K562 (cell line): ENCODE results near the gene MTMR6. TPM values are rescaled to one million over a fixed set of nuclear protein-coding genes. Genes with fewer than 3 reads are reported as not detected.

Source experiments
- ATAC-seq: fragments of 200-7000 bp; cut with Tn5 transposase; 3 replicates; pipeline ENCODE4 v1.9.1; 2020; ENCODE audit warnings: moderate library complexity
- BruUV-seq: library from RNA; stranded (reverse); fragments of 400-500 nt; replicated peaks from 2 replicates; lab custom pipeline; 2021; lab: Mats Ljungman, UMichigan
- CTCF ChIA-PET: fragments of 300-600 bp; formaldehyde crosslinking; extraction: SDS; loops from one replicate; lab custom pipeline; 2021; ENCODE audit warnings: low intra/inter-chr PET ratio; lab: Yijun Ruan, JAX
- POLR2A ChIA-PET: fragments of 300-600, 350-650 bp; sonication (Branson Sonifier 250); formaldehyde crosslinking; extraction: SDS; loops from one replicate; lab custom pipeline; 2021; ENCODE audit warnings: antibody characterized with exemption, inconsistent platforms; lab: Yijun Ruan, JAX
- DNase-seq, 4 experiments: peaks; one replicate each; pipeline versions ENCODE4 v3.0.0 to v3.0.0-alpha.2; 2011 to 2018; ENCODE audit warnings: low spot score in 3 of 4, mixed read lengths in 3 of 4; ENCODE audit errors: extremely low read depth in 1 of 4
- FAIRE-seq: peaks from 2 replicates; lab custom pipeline; 2011; peaks lifted over from hg19 to GRCh38; lab: Jason Lieb, UNC
- H2AFZ ChIP-seq: 2 replicates; pipeline ENCODE4 v1.6.0; 2011; ENCODE audit warnings: low read depth, low read length, control low read depth, inconsistent platforms
- H3K27ac ChIP-seq: fragments of 200-600 bp; 3 replicates; pipeline ENCODE4 v1.8.0; 2011; ENCODE audit warnings: low read depth, mild to moderate bottlenecking, control low read depth, inconsistent platforms, low read length, moderate library complexity, mixed read lengths; ENCODE audit errors: extremely low read depth
- H3K27me3 ChIP-seq, 2 experiments: fragments of 300-600 bp in 1 of 2; 2 replicates in 1 of 2; 3 replicates in 1 of 2; pipeline versions ENCODE4 v1.6.0 to v1.8.0; 2011; ENCODE audit warnings: inconsistent platforms in 2 of 2, low read length in 2 of 2, mild to moderate bottlenecking in 1 of 2, mixed read lengths in 1 of 2, moderate library complexity in 1 of 2; ENCODE audit not compliant: control insufficient read depth in 2 of 2, insufficient read depth in 2 of 2
- H3K36me3 ChIP-seq: fragments of 300-600 bp; 3 replicates; pipeline ENCODE4 v1.8.0; 2011; ENCODE audit warnings: mild to moderate bottlenecking, low read length, inconsistent platforms; ENCODE audit not compliant: control insufficient read depth, insufficient read depth
- H3K4me1 ChIP-seq, 2 experiments: fragments of 200-600 bp in 1 of 2; replicated peaks in 1 of 2; 2 replicates in 1 of 2; 3 replicates in 1 of 2; pipeline versions ENCODE4 v1.5.1 to v1.8.0; 2011; ENCODE audit warnings: inconsistent platforms in 2 of 2, low read length in 2 of 2, mild to moderate bottlenecking in 1 of 2, mixed read lengths in 1 of 2, moderate library complexity in 1 of 2; ENCODE audit not compliant: control insufficient read depth in 2 of 2, insufficient read depth in 2 of 2
- H3K4me2 ChIP-seq: 2 replicates; pipeline ENCODE4 v1.6.1; 2011; ENCODE audit warnings: low read length, control low read depth, inconsistent platforms, mixed read lengths; ENCODE audit not compliant: insufficient read depth
- H3K4me3 ChIP-seq: fragments of 200-600 bp; sonication (generic), shearing (Covaris generic); 2 replicates; pipeline ENCODE4 v1.5.1; 2016; ENCODE audit warnings: control low read depth, inconsistent platforms
- H3K79me2 ChIP-seq: fragments of 200-600 bp; 3 replicates; pipeline ENCODE4 v1.8.0; 2011; ENCODE audit warnings: low read length, inconsistent platforms; ENCODE audit not compliant: control insufficient read depth, insufficient read depth
- H3K9ac ChIP-seq, 2 experiments: 2 replicates each; pipeline versions ENCODE4 v1.6.0 to v1.6.1; 2011; ENCODE audit warnings: low read depth in 2 of 2, low read length in 2 of 2, control low read depth in 1 of 2, inconsistent platforms in 1 of 2, mild to moderate bottlenecking in 1 of 2, mixed read lengths in 1 of 2; ENCODE audit not compliant: insufficient read depth in 1 of 2
- H3K9me1 ChIP-seq: one replicate; pipeline ENCODE4 v1.6.0; 2011; ENCODE audit warnings: inconsistent platforms, mild to moderate bottlenecking, low read length, moderate library complexity; ENCODE audit not compliant: control insufficient read depth, insufficient read depth
- H3K9me3 ChIP-seq: replicated peaks from 2 replicates; pipeline ENCODE4 v1.5.1; 2011; ENCODE audit warnings: low read depth, low read length, inconsistent platforms; ENCODE audit not compliant: control insufficient read depth, insufficient read depth
- H4K20me1 ChIP-seq: replicated peaks from 2 replicates; pipeline ENCODE4 v1.6.1; 2011; ENCODE audit warnings: low read length, inconsistent platforms, mixed read lengths; ENCODE audit not compliant: control insufficient read depth, insufficient read depth
- ATF7 ChIP-seq: fragments of 450-650 bp; IDR thresholded peaks from 2 replicates; pipeline ENCODE4 v1.7.1; 2014; ENCODE audit warnings: mild to moderate bottlenecking, moderate library complexity
- PML ChIP-seq: IDR thresholded peaks from 2 replicates; pipeline ENCODE4 v1.6.1; 2012; ENCODE audit warnings: low read length, inconsistent platforms
- SREBF2 ChIP-seq: sonication (generic); formaldehyde crosslinking; IDR thresholded peaks from 2 replicates; pipeline ENCODE4 v1.4.0; 2020; ENCODE audit warnings: mild to moderate bottlenecking, missing genetic modification reagents
- TCF7 ChIP-seq: sonication (generic); IDR thresholded peaks from 2 replicates; pipeline ENCODE4 v1.6.1; 2016; ENCODE audit warnings: antibody characterized with exemption, borderline replicate concordance
- ZNF347 ChIP-seq: fragments of 450-650 bp; formaldehyde crosslinking; IDR thresholded peaks from 2 replicates; pipeline ENCODE4 v1.4.0; 2020; ENCODE audit warnings: low read depth, mild to moderate bottlenecking, moderate library complexity
- ZNF354B ChIP-seq: fragments of 250-450 bp; sonication (Bioruptor Pico); IDR thresholded peaks from 2 replicates; pipeline ENCODE4 v1.4.0; 2020
- WGBS: fragments of 100-300 bp; shearing (Covaris generic); methylation state at CpG from one replicate; pipeline ENCODE4 v1.1.6; 2016; ENCODE audit warnings: low coverage, mixed read lengths; ENCODE audit not compliant: insufficient coverage; ENCODE audit errors: missing lambda C conversion rate; 5-methylcytosine and 5-hydroxymethylcytosine counted together
- in situ Hi-C: fragments of 300-500 bp; cut with MboI; formaldehyde crosslinking; loops from 4 replicates; pipeline ENCODE4 v1.15.0; 2018; ENCODE audit warnings: inconsistent platforms, mixed read lengths
- intact Hi-C: fragments of 100-400 bp; cut with micrococcal nuclease; formaldehyde crosslinking; loops from 2 replicates; pipeline ENCODE4 v1.14.2; 2022
- polyA plus RNA-seq, 8 experiments: library from polyadenylated mRNA; depleted of rRNA in 4 of 8; stranded (reverse) in 5 of 8; unstranded in 3 of 8; fragments of >200 nt; fragmentation: Nextera tagmentation in 2 of 8; fragmentation: Illumina TruSeq in 1 of 8; extraction: Ambion mirVana in 2 of 8; extraction: Trizol in 1 of 8; gene quantifications; 2 replicates each; pipeline versions ENCODE4 v1.2.1 to v1.2.3, GENCODE V29; 2011 to 2014; ENCODE audit warnings: inconsistent platforms in 1 of 8, missing spikeins in 1 of 8
- total RNA-seq, 7 experiments: library from RNA; depleted of rRNA in 6 of 7; stranded (reverse); fragments of >200 nt in 6 of 7; fragmentation: Illumina TruSeq in 2 of 7; extraction: Trizol in 2 of 7; gene quantifications; 2 replicates each; pipeline versions ENCODE4 v1.2.1 to v1.2.3, GENCODE V29; 2011 to 2021; ENCODE audit warnings: low replicate concordance in 1 of 7
- TF ChIP-seq, protein P1 (sequence below): fragments of 200-800 bp; sonication (Bioruptor generic); IDR thresholded peaks from 2 replicates; pipeline ENCODE4 v1.6.1; 2017; ENCODE audit warnings: missing genetic modification characterization, missing compliant biosample characterization

MTMR6 gene
- total and polyA plus RNA-seq, 9 of the 15 experiments (the other 6 are each of a cell fraction or from before 2014, with no cell fraction given) = 3.9 to 10.8 (median 7.7) TPM

DNA sequence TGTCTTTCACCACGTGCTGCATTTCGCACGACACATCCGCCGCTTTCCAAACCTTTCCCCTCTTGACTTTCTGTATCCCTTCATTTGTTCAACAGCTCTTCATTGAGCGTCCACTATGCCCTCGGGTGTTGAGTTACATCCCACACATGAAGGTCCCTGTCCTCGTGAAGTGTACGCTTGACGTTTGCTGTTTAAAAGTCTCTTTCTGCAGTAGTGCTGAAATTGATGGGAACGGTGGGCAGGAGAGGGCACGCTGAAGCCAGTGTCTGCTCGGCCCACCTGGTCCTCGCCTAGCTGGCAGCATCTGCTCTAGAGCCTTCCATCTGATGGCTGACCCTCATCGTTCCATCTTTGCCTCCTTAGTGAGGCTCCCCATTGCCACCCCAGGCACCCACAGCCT lies 59.6 kb downstream of the MTMR6 start (continued):
- TF ChIP-seq SREBF2 (CRISPR knock-in tag) = no peak
- no peak for TF ChIP-seq ZNF354B (CRISPR knock-in tag)
- no peak for TF ChIP-seq PML
- no peak for TF ChIP-seq ZNF347 (CRISPR knock-in tag)
- no peak for TF ChIP-seq TCF7
- no peak for TF ChIP-seq ATF7
- TF ChIP-seq, all 486 proteins: peak for 0

DNA sequence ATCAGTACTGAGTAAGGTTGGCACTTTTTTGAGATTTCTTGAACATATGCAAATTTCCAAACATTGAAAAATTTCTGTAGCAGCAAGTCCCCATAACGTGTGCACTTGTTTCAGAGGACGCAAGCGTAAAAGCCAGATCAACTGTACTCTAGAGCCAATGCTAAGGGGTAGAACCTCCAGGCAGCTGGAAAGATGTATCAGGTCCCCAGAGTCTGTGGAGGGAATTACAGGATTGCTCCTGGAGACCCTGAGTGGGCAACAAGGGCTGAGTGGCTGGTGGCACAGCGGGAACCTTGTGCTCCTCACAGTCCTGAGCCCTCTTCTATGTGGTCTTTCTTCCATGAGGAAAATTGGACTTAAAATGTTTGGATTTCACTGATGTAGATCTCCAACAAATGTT lies 61.3 kb downstream of the MTMR6 start:
- H3K4me3 ChIP-seq = no peak overlapping the region
- no peak for ATAC-seq
- CTCF ChIA-PET = no interaction called here
- H3K36me3 ChIP-seq = no peaks in the 10 kb centered on the region
- no peaks in the 10 kb centered on the region for H3K4me1 ChIP-seq
- no peak overlapping the region for H3K4me2 ChIP-seq
- no peaks in the 10 kb centered on the region for H3K9me3 ChIP-seq
- H4K20me1 ChIP-seq = no peaks in the 10 kb centered on the region
- intact Hi-C loops = no loop called here
- no peak overlapping the region for H3K27ac ChIP-seq
- in situ Hi-C loops = no loop called here
- TF ChIP-seq SREBF2 (CRISPR knock-in tag) = no peak
- TF ChIP-seq, protein P1, sequence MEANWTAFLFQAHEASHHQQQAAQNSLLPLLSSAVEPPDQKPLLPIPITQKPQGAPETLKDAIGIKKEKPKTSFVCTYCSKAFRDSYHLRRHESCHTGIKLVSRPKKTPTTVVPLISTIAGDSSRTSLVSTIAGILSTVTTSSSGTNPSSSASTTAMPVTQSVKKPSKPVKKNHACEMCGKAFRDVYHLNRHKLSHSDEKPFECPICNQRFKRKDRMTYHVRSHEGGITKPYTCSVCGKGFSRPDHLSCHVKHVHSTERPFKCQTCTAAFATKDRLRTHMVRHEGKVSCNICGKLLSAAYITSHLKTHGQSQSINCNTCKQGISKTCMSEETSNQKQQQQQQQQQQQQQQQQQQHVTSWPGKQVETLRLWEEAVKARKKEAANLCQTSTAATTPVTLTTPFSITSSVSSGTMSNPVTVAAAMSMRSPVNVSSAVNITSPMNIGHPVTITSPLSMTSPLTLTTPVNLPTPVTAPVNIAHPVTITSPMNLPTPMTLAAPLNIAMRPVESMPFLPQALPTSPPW (CRISPR knock-in tag) = no peak
- TF ChIP-seq, all 486 proteins: peak for 0
- no TSS peak for BruUV-seq
- no peak for FAIRE-seq
- POLR2A ChIA-PET = no interaction called here
- Histone ChIP-seq H2AFZ (no peak overlapping the region), H3K9me1 (no peaks in the 10 kb centered on the region), H3K9ac (no peak overlapping the region), H3K27me3 (peaks cover 22 to 49% of the 10 kb centered on the region in 2 experiments), H3K79me2 (no peaks in the 10 kb centered on the region)
- no peak for DNase-seq
- 7% methylated on average over 3 of the region's 4 CpGs for WGBS
